Measurements from ENCODE around the gene AFTPH.

DNA sequence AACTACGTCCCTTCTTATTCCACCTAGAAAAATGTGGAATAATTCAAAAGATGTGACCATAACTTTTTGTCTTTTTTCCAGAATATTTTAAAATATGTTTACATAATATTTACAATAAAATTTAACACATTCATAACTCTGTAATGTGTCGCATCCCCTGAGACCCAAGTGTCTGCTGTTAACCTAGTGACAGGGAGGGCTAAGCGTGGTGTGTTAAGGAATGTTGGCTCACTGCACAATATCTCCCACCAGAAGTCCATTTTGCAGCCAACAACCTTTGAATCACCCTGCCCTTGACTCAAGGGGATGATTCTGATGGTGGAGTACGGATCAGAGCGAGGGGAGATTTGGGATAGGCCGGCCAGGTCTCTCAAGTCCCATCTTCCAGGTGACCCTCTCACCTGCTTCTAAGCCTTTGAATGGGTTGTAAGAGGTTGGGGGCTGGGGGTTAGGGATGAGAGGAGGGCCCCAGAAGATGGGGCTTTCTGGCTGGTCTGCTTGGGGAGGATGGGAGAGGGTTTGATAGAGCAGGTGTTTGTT, 86.3 kb downstream of the AFTPH start:
- no peak for TF ChIP-seq POLR2AphosphoS5 (IDR thresholded peaks at IDR 0.05; ENCODE audit: insufficient read depth in 1 of 2, low read depth in 1 of 2)
- TF ChIP-seq, protein P1, sequence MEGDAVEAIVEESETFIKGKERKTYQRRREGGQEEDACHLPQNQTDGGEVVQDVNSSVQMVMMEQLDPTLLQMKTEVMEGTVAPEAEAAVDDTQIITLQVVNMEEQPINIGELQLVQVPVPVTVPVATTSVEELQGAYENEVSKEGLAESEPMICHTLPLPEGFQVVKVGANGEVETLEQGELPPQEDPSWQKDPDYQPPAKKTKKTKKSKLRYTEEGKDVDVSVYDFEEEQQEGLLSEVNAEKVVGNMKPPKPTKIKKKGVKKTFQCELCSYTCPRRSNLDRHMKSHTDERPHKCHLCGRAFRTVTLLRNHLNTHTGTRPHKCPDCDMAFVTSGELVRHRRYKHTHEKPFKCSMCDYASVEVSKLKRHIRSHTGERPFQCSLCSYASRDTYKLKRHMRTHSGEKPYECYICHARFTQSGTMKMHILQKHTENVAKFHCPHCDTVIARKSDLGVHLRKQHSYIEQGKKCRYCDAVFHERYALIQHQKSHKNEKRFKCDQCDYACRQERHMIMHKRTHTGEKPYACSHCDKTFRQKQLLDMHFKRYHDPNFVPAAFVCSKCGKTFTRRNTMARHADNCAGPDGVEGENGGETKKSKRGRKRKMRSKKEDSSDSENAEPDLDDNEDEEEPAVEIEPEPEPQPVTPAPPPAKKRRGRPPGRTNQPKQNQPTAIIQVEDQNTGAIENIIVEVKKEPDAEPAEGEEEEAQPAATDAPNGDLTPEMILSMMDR (IDR thresholded peaks at IDR 0.05): no peak
- TF ChIP-seq POLR2A (IDR thresholded peaks at IDR 0.05): no peak

Measured in vagina (tissue), 2 donors.